Activated CD4-positive, alpha-beta T cell treated with anti-CD3 and anti-CD28 coated beads, Interleukin-2, Interleukin-4, amounts not matched to agents 100 ng/mL and 50 ng/mL, durations not matched to agents 16 hours and 8 hours (primary cell): Measurements from ENCODE around the gene CCDC148.
"Not testable (repeated sequence)": the region's sequence is repeated elsewhere in the genome, so short reads cannot be mapped to it uniquely, and the experiment has no call there.

Experiments
- DNase-seq: peaks from one replicate; pipeline ENCODE4 v3.0.0-alpha.2; 2020; ENCODE audit warnings: low spot score

Gene CCDC148

DNA sequence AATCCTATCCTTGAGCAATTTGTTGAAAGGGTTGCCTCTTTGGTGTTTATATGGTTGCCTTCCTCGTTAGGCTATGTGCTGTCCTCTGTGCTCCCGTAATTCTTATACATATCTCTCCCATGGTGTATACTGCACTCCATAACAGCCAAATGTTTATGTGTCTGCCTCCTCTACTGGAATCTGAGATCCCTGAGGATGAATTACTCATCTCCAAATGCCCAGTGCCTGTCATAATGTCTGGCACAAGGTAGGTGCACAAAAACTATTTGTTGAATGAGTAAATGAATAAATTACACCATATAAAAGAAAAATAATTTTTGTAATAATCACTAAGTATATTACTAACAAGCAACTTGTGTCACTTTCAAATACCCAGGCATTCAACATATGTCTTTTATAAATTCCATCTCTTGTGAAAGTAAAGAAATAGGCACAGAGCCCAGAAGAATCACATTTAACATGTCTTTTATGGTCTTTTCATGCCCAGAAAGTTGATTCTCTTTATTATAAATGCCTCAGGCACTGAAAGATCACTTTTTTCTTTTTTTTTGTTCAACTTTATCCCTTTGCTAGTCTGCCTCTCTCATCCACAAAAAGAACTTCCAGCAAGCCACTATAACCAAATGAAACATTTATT is 164.9 kb downstream of the CCDC148 start:
- DNase-seq = no peak

GRCh38 chr2:158290225-158290624 is 166.3 kb downstream of the CCDC148 start:
- DNase-seq = no peak

DNA sequence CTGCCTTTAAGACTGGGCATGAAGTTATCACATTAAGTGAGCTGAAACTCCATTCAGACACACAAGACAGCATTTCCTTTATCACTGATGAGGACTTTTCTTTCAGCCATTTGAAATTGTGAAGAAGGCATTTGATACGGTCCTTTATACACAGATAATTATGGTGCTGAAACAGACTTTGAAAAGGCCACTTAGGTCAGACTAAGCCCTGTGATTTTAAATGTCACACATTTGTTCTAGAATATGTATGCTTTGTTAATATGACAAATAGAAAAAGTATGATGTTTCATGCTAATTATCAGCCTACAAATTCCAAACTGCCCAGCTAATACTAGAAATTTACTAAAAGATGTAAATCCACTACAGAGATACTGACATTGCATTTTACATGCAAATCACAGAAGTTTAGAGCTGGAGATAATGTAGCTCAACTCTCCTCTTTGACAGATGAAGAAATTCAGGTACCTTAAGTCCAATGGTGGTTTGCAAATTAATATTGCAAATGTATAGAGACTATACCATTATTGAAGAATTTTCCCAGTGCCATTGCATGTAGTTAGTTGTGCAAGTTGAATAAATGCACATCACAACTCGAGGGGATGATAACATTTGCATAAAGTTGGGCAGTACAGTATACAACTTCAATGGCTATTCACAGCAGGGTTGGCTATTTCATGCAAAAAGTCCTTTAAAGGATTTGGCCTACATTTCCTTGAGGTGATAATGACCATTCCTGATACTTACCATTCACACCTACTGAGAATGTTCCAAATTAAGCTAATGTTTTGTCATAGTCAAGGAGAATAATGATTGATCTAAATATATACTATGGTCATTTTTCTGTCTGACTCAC is 179.7 kb downstream of the CCDC148 start:
- DNase-seq = no peak

- no peak for DNase-seq
These were observed 182.8 kb downstream of the CCDC148 start for GRCh38 chr2:158273791-158274190.

DNA sequence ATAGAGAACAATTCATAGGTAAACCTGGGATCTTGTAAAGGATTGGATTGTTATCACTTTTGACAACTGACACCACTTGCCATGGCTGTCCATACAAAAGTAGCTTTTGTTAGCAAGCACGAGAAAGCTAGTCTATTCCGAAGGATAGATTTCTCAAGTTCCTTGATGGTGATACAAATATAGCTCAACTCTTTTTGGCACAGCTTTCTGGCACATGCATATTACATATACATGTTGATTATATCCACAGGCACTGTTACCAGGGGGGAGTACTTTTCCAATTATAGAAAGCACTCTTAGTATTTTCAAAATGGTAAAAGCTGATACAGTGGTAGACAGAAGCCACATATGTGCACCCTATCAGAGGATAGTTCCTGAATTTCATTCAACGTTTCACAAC is 186.0 kb downstream of the CCDC148 start:
- no peak for DNase-seq

DNA sequence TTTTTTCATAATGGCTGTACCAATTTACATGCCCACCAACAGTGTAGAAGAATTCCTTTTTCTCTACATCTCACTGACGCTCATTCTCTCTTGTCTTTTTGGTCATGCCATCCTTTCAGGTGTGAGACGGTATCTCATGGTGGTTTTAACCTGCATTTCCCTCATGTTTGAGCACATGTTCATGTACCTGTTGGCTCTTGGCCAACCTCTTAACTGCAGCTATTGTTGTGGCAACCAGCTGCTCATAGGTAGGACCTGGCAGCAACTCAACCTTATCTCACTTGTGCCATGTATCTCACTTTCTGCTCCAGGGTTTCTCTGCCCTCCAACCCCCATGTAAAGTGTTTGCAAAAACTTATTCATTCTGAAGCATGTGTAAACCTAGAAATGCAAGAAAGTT is 187.4 kb downstream of the CCDC148 start:
- DNase-seq = no peak

GRCh38 chr2:158266111-158266510 is 190.4 kb downstream of the CCDC148 start:
- no peak for DNase-seq

DNA sequence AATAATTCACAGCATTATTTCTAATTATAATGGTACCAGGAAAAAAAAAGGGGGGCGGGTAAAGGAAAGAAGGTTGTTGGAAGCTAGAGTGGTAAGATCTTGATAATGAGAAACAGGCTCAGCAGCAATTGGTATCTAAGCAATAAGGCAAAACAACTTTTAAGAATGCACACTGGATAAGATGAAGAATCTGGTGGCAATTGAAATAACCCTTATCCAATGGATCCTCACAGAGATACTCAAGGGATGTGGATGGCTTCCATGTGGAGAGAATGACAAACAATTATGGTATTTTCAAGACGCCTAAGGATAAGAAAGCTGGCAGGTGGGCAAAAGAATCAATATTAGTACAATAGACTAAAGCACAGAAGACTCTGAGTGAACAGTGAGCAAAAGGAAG is 201.3 kb downstream of the CCDC148 start:
- no peak for DNase-seq

DNA sequence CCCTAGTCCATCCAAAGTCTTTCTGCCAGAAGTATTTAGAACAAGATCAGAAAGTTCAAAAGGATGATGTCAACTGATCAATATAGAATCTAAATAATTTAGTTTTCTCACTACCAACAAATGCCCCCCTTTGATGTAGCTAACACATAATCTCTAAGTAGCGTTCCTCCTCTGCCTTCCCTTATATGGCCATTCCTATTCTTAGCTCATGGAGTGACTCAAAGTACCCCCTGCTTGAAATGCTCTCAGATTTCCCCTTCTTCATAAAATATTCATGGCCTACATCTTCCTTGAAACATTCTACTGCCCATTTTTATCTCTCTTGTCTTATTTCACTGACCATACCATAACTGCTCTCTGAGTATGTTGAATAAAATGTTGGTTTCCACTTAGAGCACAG is 203.4 kb downstream of the CCDC148 start:
- DNase-seq = no peak

DNA sequence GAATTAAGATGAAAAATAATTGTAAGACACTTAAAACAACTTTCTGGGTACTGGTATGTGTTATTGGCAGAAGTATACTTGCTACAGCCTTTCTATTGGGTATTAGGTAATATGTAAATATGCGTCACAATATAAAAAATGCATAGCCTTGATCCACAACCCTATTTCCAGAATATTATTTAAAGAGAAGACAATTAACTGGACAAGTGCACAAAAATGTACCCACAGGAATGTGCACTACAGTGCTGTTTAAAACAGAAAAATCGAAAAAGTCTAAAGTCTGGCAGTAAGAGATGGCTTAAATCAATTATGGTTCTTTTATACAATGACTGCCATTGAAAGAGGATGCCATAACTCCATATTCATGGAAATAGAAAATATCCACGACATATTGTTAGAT is 205.2 kb downstream of the CCDC148 start:
- DNase-seq = no peak

GRCh38 chr2:158243392-158243791 is 213.2 kb downstream of the CCDC148 start:
- no peak for DNase-seq

GRCh38 chr2:158242280-158242679 is 214.3 kb downstream of the CCDC148 start:
- no peak for DNase-seq

DNA sequence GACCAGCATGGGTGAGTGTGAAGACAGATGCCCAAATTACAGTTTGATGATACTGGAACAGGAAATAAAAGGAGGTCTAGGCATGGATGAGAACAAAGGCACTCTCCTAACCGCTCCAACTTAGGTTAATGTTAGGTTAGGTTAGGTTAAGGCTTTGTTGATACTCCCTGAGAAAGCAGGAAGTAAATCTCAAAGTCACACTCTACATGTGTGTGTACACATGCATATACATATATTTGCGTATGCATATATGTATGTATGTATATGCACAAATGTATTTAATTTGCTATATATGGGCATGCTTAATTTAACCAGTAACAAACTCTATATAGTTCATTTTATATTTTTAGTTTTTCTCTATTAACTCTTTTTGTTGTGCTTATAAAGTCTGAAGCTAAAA is 215.6 kb downstream of the CCDC148 start:
- no peak for DNase-seq

DNA sequence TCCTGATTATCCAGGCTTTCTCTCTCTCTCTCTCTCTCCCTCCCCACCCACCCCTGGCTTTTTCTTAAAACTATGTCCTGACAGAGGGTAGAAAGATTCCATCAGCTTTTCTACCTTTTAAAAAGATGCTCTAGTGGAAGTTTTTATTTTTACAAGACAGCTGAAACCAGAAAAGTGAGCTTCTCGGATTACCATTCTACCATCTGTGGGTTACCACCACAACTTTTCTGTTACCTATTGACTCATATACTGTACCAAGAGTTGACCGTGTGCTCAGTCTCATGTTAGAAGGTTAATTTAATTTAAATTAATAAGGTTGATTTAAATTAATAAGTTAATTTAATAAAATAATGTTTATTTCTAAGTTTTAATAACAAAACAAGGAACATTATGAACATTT is 217.3 kb downstream of the CCDC148 start:
- DNase-seq = no peak

- DNase-seq = no peak
These were observed 222.1 kb downstream of the CCDC148 start for GRCh38 chr2:158234497-158234896.

GRCh38 chr2:158232476-158232875 is 224.1 kb downstream of the CCDC148 start:
- DNase-seq = no peak

- no peak for DNase-seq
These were observed 227.5 kb downstream of the CCDC148 start for GRCh38 chr2:158228943-158229508.

DNA sequence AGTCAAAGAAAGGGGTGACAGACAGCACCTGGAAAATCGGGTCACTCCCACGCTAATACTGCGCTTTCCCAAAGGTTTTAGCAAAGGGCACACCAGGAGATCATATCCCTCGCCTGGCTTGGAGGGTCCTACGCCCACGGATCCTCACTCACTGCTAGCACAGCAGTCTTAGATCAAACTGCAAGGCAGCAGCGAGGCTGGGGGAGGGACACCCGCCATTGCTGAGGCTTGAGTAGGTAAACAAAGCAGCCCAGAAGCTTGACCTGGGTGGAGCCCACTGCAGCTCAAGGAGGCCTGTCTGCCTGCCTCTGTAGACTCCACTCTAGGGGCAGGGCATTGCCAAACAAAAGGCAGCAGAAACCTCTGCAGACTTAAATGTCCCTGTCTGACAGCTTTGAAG is 233.5 kb downstream of the CCDC148 start:
- DNase-seq = not testable (repeated sequence)

- DNase-seq = no peak
These were observed 235.2 kb downstream of the CCDC148 start for GRCh38 chr2:158221063-158222020.

GRCh38 chr2:158217593-158217992 is 239.0 kb downstream of the CCDC148 start:
- DNase-seq = no peak

DNA sequence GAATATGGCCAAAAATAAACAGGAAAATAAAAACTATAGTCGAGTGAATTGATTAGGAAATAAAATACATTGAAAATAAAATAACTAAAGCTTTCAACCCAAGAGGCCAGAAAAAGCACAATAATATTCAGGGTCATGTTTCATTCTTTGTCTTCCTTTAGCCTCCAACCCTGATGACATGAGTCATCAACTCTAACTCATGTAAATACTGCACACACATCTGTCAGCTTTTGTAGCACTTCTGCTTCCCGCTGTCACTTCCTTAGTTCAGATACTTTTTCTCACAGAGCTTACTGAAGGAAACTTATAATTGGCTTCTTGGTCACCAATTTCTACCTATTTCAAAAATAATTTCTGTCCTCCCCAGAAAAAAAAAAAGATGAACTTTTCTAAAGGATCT is 242.1 kb downstream of the CCDC148 start:
- no peak for DNase-seq

GRCh38 chr2:158213773-158214172 is 242.8 kb downstream of the CCDC148 start:
- no peak for DNase-seq
